Measurements from ENCODE around the gene ADGRL2.
A peak's percentile ranks its signal among the peaks of the same experiment; 100 is the strongest.
"Not testable (repeated sequence)": the region's sequence is repeated elsewhere in the genome, so short reads cannot be mapped to it uniquely, and the experiment has no call there.

Gene ADGRL2

DNA sequence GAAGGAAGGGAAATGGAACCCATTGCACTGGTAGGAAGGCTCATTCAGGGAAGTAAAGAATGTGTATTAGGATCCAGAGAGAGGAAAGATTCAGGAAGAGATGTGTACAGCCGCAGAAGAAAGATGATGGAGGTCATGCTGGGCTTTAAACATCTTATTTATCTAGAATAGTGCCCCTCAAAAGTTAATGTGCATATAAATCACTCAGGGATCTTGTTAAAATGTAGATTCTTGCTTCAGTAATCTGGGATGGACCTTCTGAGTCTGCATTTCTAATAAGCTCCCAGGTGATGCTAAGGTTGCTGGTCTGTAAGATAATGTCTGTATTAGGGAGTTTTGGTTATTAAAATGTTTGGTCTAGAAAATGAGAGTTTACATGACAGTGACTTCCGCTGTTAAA is 46.3 kb downstream of the ADGRL2 start:
- DNase-seq (ENCODE audit: low spot score) = no peak

DNA sequence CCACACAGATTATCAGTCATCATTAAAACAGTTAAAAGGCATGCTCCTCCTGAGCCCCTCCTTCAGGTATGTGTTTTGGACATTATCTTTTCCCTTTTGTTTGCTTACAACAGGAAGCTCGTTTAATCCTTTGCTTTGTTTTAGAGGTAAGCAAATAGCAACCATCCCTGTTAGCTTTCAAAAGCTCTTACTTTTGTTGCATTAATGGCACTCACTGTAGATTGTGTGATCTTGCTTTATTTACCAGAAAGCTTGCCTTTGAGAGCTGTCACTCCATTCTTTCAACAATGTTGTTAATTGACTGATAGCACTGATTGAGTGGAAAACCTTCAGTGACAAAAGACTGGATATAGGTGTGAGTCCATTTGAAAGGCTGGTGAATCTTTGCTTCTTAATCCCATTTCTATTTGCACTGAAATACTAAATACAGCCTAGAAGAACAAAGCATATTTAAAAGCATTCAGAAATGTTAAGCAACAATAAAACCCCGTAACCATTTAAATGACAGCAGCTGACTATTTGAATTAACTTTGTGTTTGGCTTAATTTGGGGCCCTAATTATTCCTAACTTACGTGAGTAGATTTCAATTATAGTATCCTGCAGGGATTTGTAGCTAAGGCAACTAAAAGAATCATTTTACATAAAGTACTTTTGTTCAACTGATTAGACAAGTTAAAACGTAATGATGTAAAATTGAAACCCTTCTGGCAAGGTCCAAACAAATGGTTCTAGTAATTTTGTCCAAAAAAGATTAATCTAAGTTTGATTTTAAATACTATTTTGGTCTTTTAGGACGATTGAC is 48.3 kb downstream of the ADGRL2 start:
- DNase-seq (ENCODE audit: low spot score) = no peak

DNA sequence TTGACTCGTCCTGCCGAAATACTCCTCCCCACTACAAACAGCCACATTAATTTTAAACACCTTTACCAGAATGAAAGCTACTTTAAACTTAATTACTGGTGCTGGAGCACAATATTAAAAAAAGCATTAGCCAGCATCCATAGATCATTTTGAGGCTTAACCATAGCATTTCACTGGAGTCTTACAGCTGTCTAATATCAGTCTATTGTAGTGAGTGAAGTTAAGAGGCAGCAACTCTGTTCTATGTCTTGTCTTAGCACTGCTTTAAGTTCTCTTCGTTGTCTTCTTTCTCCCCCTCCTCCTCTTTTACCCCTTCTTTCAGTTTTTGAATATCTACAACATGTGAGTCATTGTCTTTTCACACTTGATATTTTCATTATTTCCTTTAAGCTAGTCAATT is 49.3 kb downstream of the ADGRL2 start:
- DNase-seq (ENCODE audit: low spot score) = no peak

DNA sequence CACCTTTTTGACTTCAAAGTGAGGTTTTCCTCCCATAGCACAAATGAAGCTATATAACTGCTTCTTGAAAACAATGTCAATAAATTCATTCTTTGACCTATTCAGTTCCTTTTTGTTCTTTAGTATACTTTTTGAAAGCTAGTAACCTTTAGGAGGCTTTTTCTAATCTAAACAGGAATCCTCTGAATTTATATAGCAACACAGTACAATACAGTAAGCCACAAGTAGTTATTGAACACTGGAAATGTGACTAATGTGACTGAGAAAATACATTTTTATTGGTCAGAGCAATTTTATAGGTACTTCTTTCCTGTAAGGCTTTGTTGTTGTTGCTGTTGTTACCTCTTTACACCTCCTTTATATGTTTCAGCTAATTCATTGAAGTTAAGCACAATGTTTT is 49.8 kb downstream of the ADGRL2 start:
- no peak for DNase-seq (ENCODE audit: low spot score)

DNA sequence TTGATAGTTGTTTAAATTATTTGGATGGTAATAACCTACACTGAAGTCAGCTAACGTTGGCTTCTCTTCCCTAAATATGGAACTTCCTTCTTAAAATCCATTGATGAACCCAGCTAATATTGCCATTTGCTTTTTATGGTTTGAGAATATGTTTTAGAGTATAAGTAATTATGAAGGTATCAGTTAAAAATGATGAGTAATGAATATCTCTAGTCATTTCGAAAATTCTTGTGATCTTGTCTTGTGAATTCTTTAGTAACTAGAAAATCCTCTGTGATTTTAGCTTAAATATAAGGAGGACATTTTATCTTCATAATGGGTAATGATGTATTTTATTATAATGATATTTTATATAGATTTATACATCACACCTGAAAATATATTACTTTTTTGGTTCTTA is 50.5 kb downstream of the ADGRL2 start:
- DNase-seq (ENCODE audit: low spot score) = no peak

DNA sequence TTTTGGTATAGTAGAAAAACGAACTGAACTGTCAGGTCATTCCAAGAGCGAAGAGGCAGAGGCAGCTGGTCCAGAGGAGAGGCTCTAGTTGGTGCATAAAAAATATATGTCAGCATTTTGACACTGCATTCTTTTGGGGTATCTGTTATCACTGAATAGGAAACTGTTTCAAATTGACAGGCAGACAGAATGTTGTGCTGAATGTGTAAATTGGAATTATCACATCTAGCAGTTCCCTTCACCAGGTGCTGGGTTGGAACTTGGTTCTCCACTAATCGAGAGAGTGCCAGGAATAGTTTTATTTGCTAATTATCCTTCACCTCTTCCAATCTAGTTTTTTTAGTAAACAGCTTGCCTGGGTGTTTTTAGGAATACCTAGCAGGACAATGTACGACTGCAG is 52.2 kb downstream of the ADGRL2 start:
- no peak for DNase-seq (ENCODE audit: low spot score)

DNA sequence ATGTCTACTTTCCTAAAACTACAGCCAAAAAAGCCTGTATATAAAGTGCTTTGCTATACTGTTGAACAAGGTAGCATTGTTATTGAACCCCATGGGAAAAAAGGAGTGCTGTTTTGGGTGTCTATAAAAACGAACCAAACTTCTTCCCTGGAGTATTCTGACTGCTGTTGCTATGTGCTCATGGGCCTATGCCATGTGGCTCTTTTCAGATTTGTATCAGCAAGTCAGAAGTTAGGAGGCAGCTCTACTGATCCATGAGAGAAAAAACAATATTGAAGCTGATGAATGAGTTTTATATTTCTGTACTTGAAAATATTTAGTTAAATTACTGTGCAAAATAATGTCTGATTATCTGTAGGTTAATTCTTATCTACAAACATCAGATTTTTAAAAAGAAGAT is 66.5 kb downstream of the ADGRL2 start:
- peak; percentile 3 for DNase-seq (ENCODE audit: low spot score)

DNA sequence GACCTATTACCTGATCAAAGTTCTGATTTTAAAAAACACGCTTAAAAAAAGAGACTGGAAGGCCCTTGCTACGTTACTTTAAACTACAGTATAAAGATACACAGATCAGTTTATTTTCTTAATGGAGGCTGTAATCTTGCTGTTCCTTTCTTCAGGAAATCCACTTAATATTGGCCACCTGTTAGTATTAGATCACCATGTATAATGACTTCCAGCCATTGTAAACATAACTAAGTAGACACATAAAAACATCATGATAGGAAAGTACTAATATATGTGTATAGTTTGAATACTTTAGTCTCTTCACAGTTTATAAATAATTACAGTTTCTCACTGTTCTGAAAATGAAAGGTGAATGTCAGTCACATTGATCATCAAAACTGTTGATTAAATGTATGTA is 68.6 kb downstream of the ADGRL2 start:
- DNase-seq (ENCODE audit: low spot score) = no peak

DNA sequence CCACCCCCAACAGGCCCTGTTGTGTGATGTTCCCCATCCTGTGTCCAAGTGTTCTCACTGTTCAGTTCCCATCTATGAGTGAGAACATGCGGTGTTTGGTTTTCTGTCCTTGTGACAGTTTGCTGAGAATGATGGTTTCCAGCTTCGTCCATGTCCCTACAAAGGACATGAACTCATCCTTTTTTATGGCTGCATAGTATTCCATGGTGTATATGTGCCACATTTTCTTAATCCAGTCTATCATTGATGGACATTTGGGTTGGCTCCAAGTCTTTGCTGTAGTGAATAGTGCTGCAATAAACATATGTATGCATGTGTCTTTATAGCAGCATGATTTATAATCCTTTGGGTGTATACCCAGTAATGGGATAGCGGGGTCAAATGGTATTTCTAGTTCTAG is 70.4 kb downstream of the ADGRL2 start:
- DNase-seq (ENCODE audit: low spot score) = not testable (repeated sequence)

DNA sequence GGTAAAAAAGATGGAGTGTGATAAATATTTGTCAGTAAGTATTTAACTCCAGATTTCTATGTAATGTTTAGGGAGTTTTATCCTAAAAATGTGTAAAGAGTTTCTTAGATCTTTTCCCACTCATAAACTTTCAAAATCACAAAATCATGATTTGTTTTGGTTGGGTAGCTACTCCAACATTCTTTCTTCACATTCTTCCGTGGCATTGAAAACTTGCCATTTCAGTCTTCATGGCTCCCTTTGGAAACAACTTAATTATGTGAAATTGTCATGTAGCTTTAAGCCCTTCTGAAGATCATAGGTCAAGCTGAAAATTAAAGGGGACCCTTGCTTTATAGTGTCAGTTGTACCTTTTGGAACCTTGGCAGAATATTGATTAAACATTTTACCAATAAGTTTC is 73.2 kb downstream of the ADGRL2 start:
- DNase-seq (ENCODE audit: low spot score) = no peak

DNA sequence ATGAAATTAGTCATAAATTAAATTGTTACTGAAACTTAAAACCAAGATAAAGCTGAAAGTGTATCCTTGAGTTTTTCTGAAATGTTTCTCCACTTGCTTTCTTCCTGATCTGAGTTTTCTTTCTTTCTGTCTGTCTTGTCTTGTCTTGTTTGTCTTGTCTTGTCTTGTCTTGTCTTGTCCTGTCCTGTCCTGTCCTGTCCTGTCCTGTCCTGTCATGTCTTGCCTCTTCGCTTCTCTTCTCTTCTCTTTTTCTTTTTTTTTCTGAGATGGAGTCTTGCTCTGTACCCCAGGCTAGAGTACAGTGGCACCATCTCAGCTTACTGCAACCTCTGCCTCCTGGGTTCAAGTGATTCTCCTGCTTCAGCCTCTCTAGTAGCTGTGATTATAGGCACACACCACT is 73.7 kb downstream of the ADGRL2 start:
- DNase-seq (ENCODE audit: low spot score) = no peak

DNA sequence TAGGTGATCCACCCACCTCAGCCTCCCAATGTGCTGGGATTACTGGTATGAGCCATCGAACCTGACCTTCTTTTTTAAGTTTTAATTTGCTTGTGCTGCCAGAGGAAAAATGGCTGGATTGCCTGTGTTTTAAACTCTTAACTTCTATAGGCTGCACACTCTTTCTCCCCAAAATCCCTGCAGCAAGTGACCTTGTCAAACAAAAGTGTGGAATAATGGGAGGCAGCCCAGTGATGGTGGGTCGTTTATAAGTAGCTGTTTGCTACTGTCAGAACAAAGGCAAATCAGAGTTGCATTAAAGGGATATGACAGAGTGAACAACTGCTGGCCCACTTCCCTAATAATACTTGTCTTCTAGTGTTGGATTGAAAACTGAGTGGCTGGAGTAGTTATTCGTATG is 74.2 kb downstream of the ADGRL2 start:
- no peak for DNase-seq (ENCODE audit: low spot score)

DNA sequence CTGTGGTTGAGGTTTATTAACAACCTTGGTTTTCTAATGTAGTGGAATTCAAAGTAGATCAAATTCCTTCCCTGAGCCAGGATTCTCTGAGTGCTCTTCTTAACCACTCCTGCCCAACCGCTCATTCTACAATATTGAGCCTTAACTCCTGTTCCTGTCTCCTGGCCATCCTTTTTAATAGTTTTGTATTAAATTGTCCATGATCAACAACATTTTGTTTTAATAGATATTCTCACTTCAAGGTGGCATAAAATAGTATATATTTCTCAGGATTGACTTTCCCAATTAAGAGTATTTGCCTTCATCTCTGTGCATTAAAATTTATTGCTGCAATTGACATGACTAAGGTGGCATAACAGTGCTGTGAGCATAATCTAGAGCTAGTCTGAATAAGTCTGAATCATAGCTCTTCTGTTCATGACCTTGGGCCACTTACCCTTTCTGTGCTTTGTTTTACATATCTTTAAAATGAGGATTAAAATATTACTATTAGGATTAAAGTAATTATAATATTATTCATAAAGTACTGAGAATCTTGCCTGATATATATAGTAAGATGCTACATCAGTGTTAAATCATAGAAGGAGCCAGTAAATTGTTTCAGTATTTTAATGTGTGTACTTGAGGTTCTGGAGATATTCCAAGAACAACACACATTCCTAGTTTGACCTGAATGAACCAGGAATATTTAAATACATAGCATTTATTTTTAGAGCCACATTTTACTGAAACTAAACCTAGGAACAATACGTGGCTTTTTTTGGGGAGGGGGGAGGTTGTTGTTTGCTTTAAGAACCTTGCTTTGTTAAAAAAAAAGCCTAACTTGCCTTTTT is 76.4 kb downstream of the ADGRL2 start:
- no peak for DNase-seq (ENCODE audit: low spot score)

DNA sequence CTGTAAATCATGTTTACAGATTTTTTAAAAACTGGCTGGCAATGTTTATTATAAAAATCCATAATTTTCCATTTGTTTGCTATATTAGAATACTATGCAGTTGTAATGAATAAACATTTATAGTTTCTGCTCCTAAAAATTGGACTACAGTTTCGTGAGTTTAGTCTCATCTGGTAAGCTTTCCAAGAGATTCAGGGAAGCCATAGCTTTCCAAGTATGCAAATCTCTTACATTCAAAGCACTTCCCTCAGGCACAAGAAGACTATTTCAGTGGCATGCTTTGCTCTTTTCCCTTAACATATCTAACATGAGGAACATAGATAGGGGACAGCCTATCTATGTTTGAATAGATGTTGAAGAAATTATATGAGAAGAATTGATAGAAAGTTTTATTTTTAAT is 77.2 kb downstream of the ADGRL2 start:
- no peak for DNase-seq (ENCODE audit: low spot score)

DNA sequence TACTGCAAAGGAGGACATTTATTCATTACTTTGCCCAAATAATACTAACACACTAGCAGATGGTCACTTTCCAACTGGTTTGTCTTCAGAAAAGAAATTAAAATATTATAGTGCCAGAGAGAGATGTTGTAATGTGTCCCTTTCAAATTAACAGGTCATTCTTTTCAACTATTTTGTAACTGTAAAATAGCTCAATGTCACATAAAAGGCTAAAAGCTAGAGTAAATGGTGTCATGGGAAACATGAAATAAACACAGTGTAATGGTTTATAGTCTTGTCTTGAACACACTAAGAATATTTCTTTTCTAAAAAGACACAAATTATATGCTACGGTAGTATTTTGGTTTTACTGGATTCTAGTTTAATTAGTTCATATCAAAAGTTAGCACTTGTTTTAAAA is 77.8 kb downstream of the ADGRL2 start:
- no peak for DNase-seq (ENCODE audit: low spot score)

DNA sequence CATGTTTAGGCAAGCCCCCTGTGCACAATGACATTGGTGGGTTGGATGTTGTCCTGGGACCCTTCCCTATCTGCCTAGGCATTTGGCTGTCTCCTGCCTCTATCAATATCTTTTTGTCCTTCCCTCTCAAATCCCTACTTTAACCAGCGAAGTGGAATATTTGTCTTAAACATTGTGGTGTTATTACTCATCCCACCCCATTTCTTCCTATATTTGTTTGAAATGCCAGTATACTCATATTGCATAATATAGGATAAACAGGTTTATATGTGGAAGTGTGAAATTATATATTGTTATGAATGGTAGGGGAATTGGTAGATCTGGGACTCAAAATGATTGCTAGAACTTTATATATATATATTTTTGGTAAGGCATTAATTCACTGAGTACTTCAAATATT is 80.0 kb downstream of the ADGRL2 start:
- no peak for DNase-seq (ENCODE audit: low spot score)

DNA sequence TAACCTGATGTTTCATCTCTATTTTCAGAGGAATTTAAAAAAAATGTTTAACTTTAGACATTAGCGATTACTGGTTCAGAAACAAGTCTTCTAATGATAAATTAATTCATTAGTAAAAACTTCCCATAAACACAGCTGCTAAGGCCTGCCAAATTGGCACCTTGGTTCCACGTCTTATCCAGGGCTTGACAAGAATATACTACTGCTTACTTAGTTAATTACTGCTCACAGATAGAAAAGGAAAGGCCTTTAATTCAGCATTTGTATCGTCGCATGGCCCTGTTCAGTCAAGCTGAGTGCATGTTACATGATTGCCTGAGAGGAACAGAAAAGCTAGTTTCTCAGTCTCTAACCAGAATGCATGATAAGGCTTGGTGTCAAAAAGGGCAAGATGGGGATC is 84.6 kb downstream of the ADGRL2 start:
- DNase-seq (ENCODE audit: low spot score) = peak; percentile 12

DNA sequence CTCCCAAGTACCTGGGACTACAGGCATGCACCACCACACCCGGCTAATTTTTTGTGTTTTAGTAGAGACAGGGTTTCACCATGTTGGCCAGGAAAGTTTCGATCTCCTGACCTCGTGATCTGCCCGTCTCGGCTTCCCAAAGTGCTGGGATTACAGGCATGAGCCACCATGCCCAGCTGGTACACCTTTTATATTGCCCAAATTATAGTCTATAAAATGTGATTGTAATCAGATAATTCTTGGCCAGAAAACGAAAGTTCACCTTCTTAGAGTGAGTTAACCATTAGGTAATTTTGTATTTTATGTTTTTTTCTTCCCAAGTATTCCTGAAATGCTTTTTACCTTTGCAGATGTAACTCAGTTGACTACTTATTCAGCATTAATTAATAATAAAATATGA is 85.6 kb downstream of the ADGRL2 start:
- not testable (repeated sequence) for DNase-seq (ENCODE audit: low spot score)

DNA sequence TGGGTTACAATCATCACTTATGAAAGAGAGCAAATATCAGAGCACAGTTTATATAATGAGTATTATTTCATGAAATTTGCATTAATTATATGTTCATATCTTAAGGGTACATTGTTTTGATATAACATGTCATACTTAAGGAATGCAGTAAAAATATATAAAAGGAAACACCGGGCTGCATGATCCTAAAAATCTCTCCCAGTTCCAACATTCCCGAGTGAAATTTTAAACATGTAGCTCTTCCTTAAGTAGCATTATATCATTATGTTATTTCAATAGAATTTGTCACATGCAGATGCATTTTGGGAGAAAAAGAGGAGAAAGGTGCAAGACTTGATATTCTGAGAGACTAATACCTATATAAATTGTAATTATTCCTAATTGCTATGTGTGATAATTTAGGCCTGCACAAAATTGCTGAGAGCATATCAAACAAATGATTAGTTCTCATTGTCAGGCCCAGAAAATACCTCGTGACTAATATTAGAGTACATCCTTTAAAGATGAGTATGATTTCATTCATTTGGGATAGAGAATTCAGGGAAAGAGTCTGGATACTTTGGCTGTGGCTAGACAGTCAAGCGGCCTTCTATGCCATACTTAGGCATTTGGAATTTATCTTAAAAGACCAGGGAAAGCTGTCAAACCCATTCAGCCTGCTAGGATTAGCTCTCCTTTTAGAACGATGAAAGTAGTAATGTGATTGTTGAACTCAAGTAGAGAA is 86.8 kb downstream of the ADGRL2 start:
- DNase-seq (ENCODE audit: low spot score) = no peak

DNA sequence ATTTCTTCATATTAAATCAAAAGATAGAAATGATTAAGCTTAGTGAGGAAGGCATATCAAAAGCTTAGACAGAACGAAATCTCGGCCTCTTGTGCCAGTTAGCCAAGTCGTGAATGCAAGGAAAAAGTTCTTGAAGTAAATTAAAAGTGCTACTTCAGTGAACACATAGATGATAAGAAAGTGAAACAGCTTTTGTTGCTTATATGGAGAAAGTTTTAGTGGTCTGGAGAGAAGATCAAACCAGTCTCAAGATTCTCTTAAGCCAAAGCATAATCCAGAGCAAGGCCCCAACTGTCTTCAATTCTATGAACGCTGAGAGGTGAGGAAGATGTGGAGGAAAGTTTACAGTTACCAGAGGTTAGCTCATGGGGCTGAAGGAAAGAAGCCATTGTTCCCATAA is 88.4 kb downstream of the ADGRL2 start:
- no peak for DNase-seq (ENCODE audit: low spot score)

DNA sequence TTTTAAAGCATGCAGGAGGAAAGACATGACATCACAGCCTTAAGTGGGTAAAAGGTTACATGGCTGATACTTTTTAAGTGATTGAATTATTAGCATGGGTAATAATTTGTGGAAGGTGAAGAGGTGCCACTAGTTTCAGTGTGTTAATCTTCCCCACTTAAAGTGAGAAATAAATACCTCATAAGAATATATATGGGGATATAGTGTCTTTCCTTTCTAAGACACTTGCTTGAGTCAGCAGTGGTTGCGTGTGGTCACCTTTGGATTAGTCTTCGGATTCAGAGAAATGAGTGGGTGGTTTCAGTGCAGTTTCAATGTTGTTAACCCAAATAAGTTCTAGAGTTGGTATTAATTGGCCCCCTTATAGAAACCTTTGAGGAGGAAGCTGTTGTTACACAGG is 94.1 kb downstream of the ADGRL2 start:
- DNase-seq (ENCODE audit: low spot score) = no peak

DNA sequence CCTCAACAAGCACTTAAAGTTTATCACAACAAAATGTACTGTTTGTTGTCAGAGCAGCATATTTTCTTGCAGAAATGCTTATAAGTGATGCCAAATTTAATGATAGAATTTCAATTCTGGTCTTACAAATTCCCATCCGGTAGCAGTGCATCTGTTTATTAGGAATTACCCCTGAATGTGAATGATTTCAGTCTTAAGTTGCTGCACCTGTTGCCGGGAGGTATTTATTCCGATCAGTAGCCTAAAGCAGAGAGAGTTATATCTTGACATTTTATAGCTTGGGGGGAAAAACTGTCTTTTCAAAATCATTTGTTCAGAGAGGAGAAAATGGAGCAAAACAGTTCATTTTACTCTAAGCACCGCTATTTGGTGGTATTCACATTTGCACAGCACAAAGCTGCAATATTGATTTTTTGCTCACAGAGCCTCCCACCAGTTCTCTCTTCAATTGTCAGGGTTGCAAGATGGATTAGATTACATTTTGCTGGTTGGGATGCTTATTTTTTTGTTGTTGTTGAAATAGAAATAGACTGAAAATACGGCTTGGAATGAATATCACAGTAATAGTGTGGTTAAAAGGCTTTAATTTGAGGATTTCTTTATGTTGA is 98.6 kb downstream of the ADGRL2 start:
- DNase-seq (ENCODE audit: low spot score) = no peak
